DMS79 treated with DMSO at 0.1 percent for 48 hours (cell line): ENCODE data around the gene CLDN6.
"Not testable (repeated sequence)": the region's sequence is repeated elsewhere in the genome, so short reads cannot be mapped to it uniquely, and the experiment has no call there.

Source experiments
- DNase-seq: peaks from one replicate; lab custom pipeline; 2025; lab: John Stamatoyannopoulos, UW

Gene CLDN6

GRCh38 chr16:3017794-3018506, at the start of gene CLDN6:
Gene CLDN6, minus strand, starts transcription at chr16:3018183. Its CDS starts 2,162 bp downstream, at chr16:3016021.
- no peak for DNase-seq

GRCh38 chr16:3066440-3066748, 48.4 kb upstream of the CLDN6 start:
- DNase-seq, result no peak

GRCh38 chr16:3065742-3066439, 47.9 kb upstream of the CLDN6 start:
- DNase-seq, result no peak

GRCh38 chr16:3065069-3065741, 47.2 kb upstream of the CLDN6 start, which contains the start of gene IL32:
Gene IL32, plus strand, starts transcription at chr16:3065640. Its CDS starts 172 bp downstream, at chr16:3065812.
- DNase-seq, result no peak

GRCh38 chr16:3063625-3064386, 45.8 kb upstream of the CLDN6 start:
- DNase-seq, result no peak

GRCh38 chr16:3062553-3062952, 44.6 kb upstream of the CLDN6 start:
- DNase-seq, result no peak

- no peak for DNase-seq
Measured at GRCh38 chr16:3060339-3061127, 42.5 kb upstream of the CLDN6 start.

GRCh38 chr16:3059723-3060242, 41.8 kb upstream of the CLDN6 start:
- no peak for DNase-seq

- peak; percentile 36 for DNase-seq
Measured at GRCh38 chr16:3059041-3059722, 41.2 kb upstream of the CLDN6 start.

GRCh38 chr16:3058139-3059030, 40.4 kb upstream of the CLDN6 start:
- no peak for DNase-seq

- DNase-seq, result no peak
Measured at GRCh38 chr16:3057181-3058138, 39.5 kb upstream of the CLDN6 start.

- DNase-seq, result no peak
Measured at GRCh38 chr16:3056336-3057180, 38.6 kb upstream of the CLDN6 start.

- not testable (repeated sequence) for DNase-seq
Measured at GRCh38 chr16:3055734-3056115, 37.7 kb upstream of the CLDN6 start.

GRCh38 chr16:3054965-3055733, 37.2 kb upstream of the CLDN6 start:
- DNase-seq, result no peak

GRCh38 chr16:3053330-3053710, 35.3 kb upstream of the CLDN6 start:
- DNase-seq, result not testable (repeated sequence)

- not testable (repeated sequence) for DNase-seq
Measured at GRCh38 chr16:3052571-3053329, 34.8 kb upstream of the CLDN6 start.
